IMR-90 (cell line): ENCODE data around the gene PPP6R3. TPM values are rescaled to one million over a fixed set of nuclear protein-coding genes. Genes with fewer than 3 reads are reported as not detected.

Experiments used
- ATAC-seq: fragments of 200-7000 bp; cut with Tn5 transposase; 2 replicates; pipeline ENCODE4 v1.9.1; 2020; ENCODE audit warnings: low read depth, mild to moderate bottlenecking, moderate library complexity
- BruUV-seq: library from RNA; stranded (reverse); fragments of 400-500 nt; replicated peaks from 2 replicates; lab custom pipeline; 2021; lab: Mats Ljungman, UMichigan
- CTCF ChIA-PET: fragments of 300-600 bp; formaldehyde crosslinking; extraction: SDS; loops from one replicate; lab custom pipeline; 2021; ENCODE audit warnings: antibody characterized with exemption; lab: Yijun Ruan, JAX
- POLR2A ChIA-PET: fragments of 300-600 bp; sonication (Branson Sonifier 250); formaldehyde crosslinking; loops from one replicate; lab custom pipeline; 2022; ENCODE audit warnings: antibody characterized with exemption; ENCODE audit not compliant: unreplicated experiment; lab: Charles Lee
- DNase-seq: peaks from one replicate; pipeline ENCODE4 v3.0.0; 2013
- H2AFZ ChIP-seq: replicated peaks from 2 replicates; pipeline ENCODE3; 2013; ENCODE audit warnings: low read length, mild to moderate bottlenecking; ENCODE audit not compliant: poor library complexity
- H2AK5ac ChIP-seq: 2 replicates; pipeline ENCODE4 v1.6.1; 2013; ENCODE audit warnings: low read depth, low read length, inconsistent platforms
- H2AK9ac ChIP-seq: replicated peaks from 2 replicates; pipeline ENCODE3; 2013; ENCODE audit warnings: mild to moderate bottlenecking, low read depth, low read length, moderate library complexity; ENCODE audit not compliant: poor library complexity
- H2BK120ac ChIP-seq: 2 replicates; pipeline ENCODE4 v1.6.1; 2013; ENCODE audit warnings: low read depth, low read length, inconsistent platforms
- H2BK15ac ChIP-seq: 3 replicates; pipeline ENCODE4 v1.6.1; 2013; ENCODE audit warnings: low read depth, low read length, inconsistent platforms
- H2BK20ac ChIP-seq: 2 replicates; pipeline ENCODE4 v1.6.1; 2013; ENCODE audit warnings: low read depth, mild to moderate bottlenecking, inconsistent platforms, low read length, moderate library complexity
- H2BK5ac ChIP-seq: 2 replicates; pipeline ENCODE4 v1.6.1; 2013; ENCODE audit warnings: mild to moderate bottlenecking, low read depth, low read length, inconsistent platforms; ENCODE audit not compliant: poor library complexity, severe bottlenecking
- H3K14ac ChIP-seq: replicated peaks from 2 replicates; pipeline ENCODE4 v1.6.1; 2013; ENCODE audit warnings: low read depth, low read length, inconsistent platforms
- H3K18ac ChIP-seq: 2 replicates; pipeline ENCODE4 v1.6.1; 2013; ENCODE audit warnings: low read depth, low read length, control low read depth
- H3K23ac ChIP-seq: 2 replicates; pipeline ENCODE4 v1.6.1; 2013; ENCODE audit warnings: low read depth, low read length, inconsistent platforms
- H3K27ac ChIP-seq: 2 replicates; pipeline ENCODE4 v1.5.1; 2013; ENCODE audit warnings: mild to moderate bottlenecking, control low read depth, low read length; ENCODE audit not compliant: insufficient read depth
- H3K27me3 ChIP-seq: 2 replicates; pipeline ENCODE4 v1.6.1; 2013; ENCODE audit warnings: low read length; ENCODE audit not compliant: control insufficient read depth, insufficient read depth
- H3K36me3 ChIP-seq: 2 replicates; pipeline ENCODE4 v1.6.1; 2013; ENCODE audit warnings: low read length, mixed read lengths; ENCODE audit not compliant: control insufficient read depth, insufficient read depth
- H3K4ac ChIP-seq: 2 replicates; pipeline ENCODE4 v1.6.1; 2013; ENCODE audit warnings: low read depth, low read length, inconsistent platforms
- H3K4me1 ChIP-seq: 2 replicates; pipeline ENCODE4 v1.6.1; 2013; ENCODE audit warnings: low read length, mixed read lengths; ENCODE audit not compliant: control insufficient read depth, insufficient read depth
- H3K4me2 ChIP-seq: 2 replicates; pipeline ENCODE4 v1.6.1; 2013; ENCODE audit warnings: low read depth, mild to moderate bottlenecking, control low read depth, low read length, moderate library complexity
- H3K4me3 ChIP-seq: 2 replicates; pipeline ENCODE4 v1.5.1; 2013; ENCODE audit warnings: low read depth, mild to moderate bottlenecking, control low read depth, low read length, moderate library complexity; ENCODE audit not compliant: insufficient read depth
- H3K56ac ChIP-seq: 2 replicates; pipeline ENCODE4 v1.6.1; 2013; ENCODE audit warnings: low read length, inconsistent platforms; ENCODE audit not compliant: insufficient read depth; ENCODE audit errors: extremely low read depth
- H3K79me1 ChIP-seq, 2 experiments: 2 replicates each; pipeline ENCODE4 v1.6.1; 2013; ENCODE audit warnings: low read length in 2 of 2, inconsistent platforms in 1 of 2, low read depth in 1 of 2
- H3K9ac ChIP-seq: 2 replicates; pipeline ENCODE4 v1.6.1; 2013; ENCODE audit warnings: low read depth, low read length, control low read depth
- H3K9me1 ChIP-seq: 2 replicates; pipeline ENCODE4 v1.6.1; 2013; ENCODE audit warnings: low read length, inconsistent platforms; ENCODE audit not compliant: insufficient read depth
- H3K9me3 ChIP-seq: 2 replicates; pipeline ENCODE4 v1.6.1; 2013; ENCODE audit warnings: low read length; ENCODE audit not compliant: control insufficient read depth, insufficient read depth
- H4K20me1 ChIP-seq: 2 replicates; pipeline ENCODE4 v1.6.1; 2013; ENCODE audit warnings: low read length, inconsistent platforms; ENCODE audit not compliant: insufficient read depth
- H4K5ac ChIP-seq: 2 replicates; pipeline ENCODE4 v1.6.1; 2013; ENCODE audit warnings: mild to moderate bottlenecking, low read depth, low read length, control low read depth
- H4K8ac ChIP-seq, 2 experiments: 2 replicates each; pipeline ENCODE4 v1.6.1; 2013; ENCODE audit warnings: low read depth in 2 of 2, low read length in 2 of 2, control low read depth in 1 of 2, inconsistent platforms in 1 of 2
- H4K91ac ChIP-seq: 2 replicates; pipeline ENCODE4 v1.6.1; 2013; ENCODE audit warnings: low read depth, low read length, inconsistent platforms; ENCODE audit not compliant: insufficient read depth
- BHLHE40 ChIP-seq: fragments of 150-350 bp; IDR thresholded peaks from 2 replicates; pipeline ENCODE4 v1.6.1; 2016; ENCODE audit warnings: mild to moderate bottlenecking, low read depth, low read length
- CEBPB ChIP-seq: IDR thresholded peaks from 2 replicates; pipeline ENCODE4 v1.6.1; 2012; ENCODE audit warnings: low read depth, low read length, improper control_type of control experiment
- CHD1 ChIP-seq: IDR thresholded peaks from 2 replicates; pipeline ENCODE4 v1.6.1; 2012; ENCODE audit warnings: low read depth, low read length, improper control_type of control experiment
- CTCF ChIP-seq: conservative IDR thresholded peaks from 2 replicates; pipeline ENCODE4 v1.5.1; 2012; ENCODE audit warnings: mild to moderate bottlenecking, low read depth, low read length, improper control_type of control experiment
- ELK1 ChIP-seq: fragments of 150-350 bp; IDR thresholded peaks from 2 replicates; pipeline ENCODE4 v1.6.1; 2016; ENCODE audit warnings: low read depth, mild to moderate bottlenecking, low read length, moderate library complexity, borderline replicate concordance
- FOS ChIP-seq: fragments of 150-350 bp; IDR thresholded peaks from 2 replicates; pipeline ENCODE4 v1.6.1; 2016; ENCODE audit warnings: low read depth, low read length
- MAFK ChIP-seq: IDR thresholded peaks from 2 replicates; pipeline ENCODE4 v1.6.1; 2012; ENCODE audit warnings: low read depth, low read length, improper control_type of control experiment
- MAZ ChIP-seq: IDR thresholded peaks from 2 replicates; pipeline ENCODE4 v1.6.1; 2012; ENCODE audit warnings: low read depth, mild to moderate bottlenecking, low read length, improper control_type of control experiment, moderate library complexity, borderline replicate concordance
- MXI1 ChIP-seq: IDR thresholded peaks from 2 replicates; pipeline ENCODE4 v1.6.1; 2012; ENCODE audit warnings: low read depth, mild to moderate bottlenecking, low read length, moderate library complexity, borderline replicate concordance
- NFE2L2 ChIP-seq: fragments of 150-350 bp; IDR thresholded peaks from 2 replicates; pipeline ENCODE4 v1.6.1; 2016; ENCODE audit warnings: low read depth, mild to moderate bottlenecking, low read length
- POLR2A ChIP-seq: IDR thresholded peaks from 2 replicates; pipeline ENCODE4 v1.6.1; 2012; ENCODE audit warnings: mild to moderate bottlenecking, low read depth, low read length
- RAD21 ChIP-seq: IDR thresholded peaks from 2 replicates; pipeline ENCODE4 v1.6.1; 2012; ENCODE audit warnings: low read length, improper control_type of control experiment
- RCOR1 ChIP-seq: IDR thresholded peaks from 2 replicates; pipeline ENCODE4 v1.6.1; 2012; ENCODE audit warnings: mild to moderate bottlenecking, low read length, improper control_type of control experiment; ENCODE audit not compliant: insufficient replicate concordance
- RFX5 ChIP-seq: IDR thresholded peaks from 2 replicates; pipeline ENCODE4 v1.8.0; 2012; ENCODE audit warnings: low read depth, mild to moderate bottlenecking, low read length, moderate library complexity
- SMC3 ChIP-seq: fragments of 150-350 bp; IDR thresholded peaks from 2 replicates; pipeline ENCODE4 v1.6.1; 2016; ENCODE audit warnings: low read depth, mild to moderate bottlenecking, antibody characterized with exemption, low read length, moderate library complexity
- USF2 ChIP-seq: fragments of 150-350 bp; IDR thresholded peaks from 2 replicates; pipeline ENCODE4 v1.6.1; 2017; ENCODE audit warnings: mild to moderate bottlenecking, antibody characterized with exemption, low read length, low read depth
- WGBS, 2 experiments: methylation state at CpG; one replicate each; pipeline versions ENCODE4 v1.1.5 to v1.1.7; 2013; ENCODE audit warnings: missing lambda C conversion rate in 2 of 2; ENCODE audit not compliant: insufficient read length in 1 of 2; ENCODE audit errors: extremely low coverage in 2 of 2; 5-methylcytosine and 5-hydroxymethylcytosine counted together
- dilution Hi-C: fragments of 300-500 bp; cut with HindIII; formaldehyde crosslinking; loops from one replicate; pipeline ENCODE4 v1.14.3; 2018; ENCODE audit warnings: low sequenced_read_pairs; ENCODE audit not compliant: unreplicated experiment
- in situ Hi-C: fragments of 300-500 bp; cut with MboI; formaldehyde crosslinking; loops from 3 replicates; pipeline ENCODE4 v1.14.3; 2019; ENCODE audit warnings: low sequenced_read_pairs, inconsistent platforms, mixed read lengths
- intact Hi-C: fragments of 100-400 bp; cut with micrococcal nuclease; formaldehyde crosslinking; loops from 2 replicates; pipeline ENCODE4 v1.10.0; 2022
- polyA plus RNA-seq, 3 experiments: library from polyadenylated mRNA; depleted of rRNA; stranded (reverse); fragments of >200 nt; gene quantifications; 2 replicates each; pipeline ENCODE4 v1.2.3, GENCODE V29; 2012; ENCODE audit warnings: low replicate concordance in 1 of 3
- total RNA-seq: library from RNA; depleted of rRNA; stranded (reverse); fragments of >200 nt; gene quantifications from 2 replicates; pipeline ENCODE4 v1.2.3, GENCODE V29; 2012

Gene PPP6R3
- total and polyA plus RNA-seq, 2 of the 4 experiments (the other 2 are of a cell fraction): 29.0 to 123 TPM

GRCh38 chr11:68541991-68542390 lies 81.4 kb downstream of the PPP6R3 start:
- TF ChIP-seq CEBPB (no peak), MXI1 (no peak), ELK1 (no peak), CTCF (no peak), SMC3 (no peak), RAD21 (no peak), POLR2A (no peak), NFE2L2 (no peak), MAFK (no peak), CHD1 (no peak), BHLHE40 (no peak), RFX5 (no peak), USF2 (no peak), MAZ (no peak), FOS (no peak), RCOR1 (no peak)
- Histone ChIP-seq H3K9ac (no peak overlapping the region), H3K18ac (no peak overlapping the region), H3K4me2 (no peak overlapping the region), H4K5ac (no peak overlapping the region), H2BK20ac (no peak overlapping the region), H2AK5ac (peak overlapping the region; percentile 84; the same call in 1 of the 2 replicates), H3K27me3 (no peaks in the 10 kb centered on the region), H3K4me1 (peaks cover 9% of the 10 kb centered on the region), H3K14ac (no peak overlapping the region; the same call in 1 of the 2 replicates), H3K4ac (no peak overlapping the region), H3K36me3 (peaks cover 32% of the 10 kb centered on the region), H3K27ac (peak overlapping the region; percentile 15; the same call in 1 of the 2 replicates), H2AK9ac (peak overlapping the region; percentile 11), H4K8ac (peak overlapping the region in 1 of 2 experiments; percentile 17; a peak in 1 of 4 replicates), H3K23ac (no peak overlapping the region), H2AFZ (peak overlapping the region; percentile 66), H2BK120ac (peak overlapping the region; percentile 29; the same call in 1 of the 2 replicates), H3K79me1 (peaks cover 61 to 75% of the 10 kb centered on the region in 2 experiments), H3K9me1 (peaks cover 30% of the 10 kb centered on the region), H2BK5ac (peak overlapping the region; percentile 10), H2BK15ac (no peak overlapping the region), H3K56ac (no peak overlapping the region), H4K91ac (no peak overlapping the region), H3K4me3 (no peak overlapping the region), H4K20me1 (peaks cover 49% of the 10 kb centered on the region), H3K9me3 (no peaks in the 10 kb centered on the region)
- CTCF ChIA-PET: no interaction called here
- whole genome bisulfite sequencing, 2 experiments: 83% methylated on average over 2 of the region's 8 CpGs; no CpG with 5 or more reads in 1 of the 2 experiments
- intact Hi-C loops: no loop called here
- POLR2A ChIA-PET: no interaction called here
- no TSS peak for BruUV-seq
- ATAC-seq: no peak
- in situ Hi-C loops: no loop called here
- dilution Hi-C loops: no loop called here
- no peak for DNase-seq
